Effector CD8-positive, alpha-beta T cell (primary cell): ENCODE results near the gene TGFBRAP1.

Experiments
- DNase-seq: peaks from one replicate; lab custom pipeline; 2025; lab: John Stamatoyannopoulos, UW
- total RNA-seq, 4 experiments: gene quantifications; one replicate each; lab custom pipeline; 2026; lab: John Stamatoyannopoulos, UW

The TGFBRAP1 gene, protein sequence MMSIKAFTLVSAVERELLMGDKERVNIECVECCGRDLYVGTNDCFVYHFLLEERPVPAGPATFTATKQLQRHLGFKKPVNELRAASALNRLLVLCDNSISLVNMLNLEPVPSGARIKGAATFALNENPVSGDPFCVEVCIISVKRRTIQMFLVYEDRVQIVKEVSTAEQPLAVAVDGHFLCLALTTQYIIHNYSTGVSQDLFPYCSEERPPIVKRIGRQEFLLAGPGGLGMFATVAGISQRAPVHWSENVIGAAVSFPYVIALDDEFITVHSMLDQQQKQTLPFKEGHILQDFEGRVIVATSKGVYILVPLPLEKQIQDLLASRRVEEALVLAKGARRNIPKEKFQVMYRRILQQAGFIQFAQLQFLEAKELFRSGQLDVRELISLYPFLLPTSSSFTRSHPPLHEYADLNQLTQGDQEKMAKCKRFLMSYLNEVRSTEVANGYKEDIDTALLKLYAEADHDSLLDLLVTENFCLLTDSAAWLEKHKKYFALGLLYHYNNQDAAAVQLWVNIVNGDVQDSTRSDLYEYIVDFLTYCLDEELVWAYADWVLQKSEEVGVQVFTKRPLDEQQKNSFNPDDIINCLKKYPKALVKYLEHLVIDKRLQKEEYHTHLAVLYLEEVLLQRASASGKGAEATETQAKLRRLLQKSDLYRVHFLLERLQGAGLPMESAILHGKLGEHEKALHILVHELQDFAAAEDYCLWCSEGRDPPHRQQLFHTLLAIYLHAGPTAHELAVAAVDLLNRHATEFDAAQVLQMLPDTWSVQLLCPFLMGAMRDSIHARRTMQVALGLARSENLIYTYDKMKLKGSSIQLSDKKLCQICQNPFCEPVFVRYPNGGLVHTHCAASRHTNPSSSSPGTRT
- 71.6 to 89.9 (median 78.8) reads per million in 4 experiments for total RNA-seq

DNA sequence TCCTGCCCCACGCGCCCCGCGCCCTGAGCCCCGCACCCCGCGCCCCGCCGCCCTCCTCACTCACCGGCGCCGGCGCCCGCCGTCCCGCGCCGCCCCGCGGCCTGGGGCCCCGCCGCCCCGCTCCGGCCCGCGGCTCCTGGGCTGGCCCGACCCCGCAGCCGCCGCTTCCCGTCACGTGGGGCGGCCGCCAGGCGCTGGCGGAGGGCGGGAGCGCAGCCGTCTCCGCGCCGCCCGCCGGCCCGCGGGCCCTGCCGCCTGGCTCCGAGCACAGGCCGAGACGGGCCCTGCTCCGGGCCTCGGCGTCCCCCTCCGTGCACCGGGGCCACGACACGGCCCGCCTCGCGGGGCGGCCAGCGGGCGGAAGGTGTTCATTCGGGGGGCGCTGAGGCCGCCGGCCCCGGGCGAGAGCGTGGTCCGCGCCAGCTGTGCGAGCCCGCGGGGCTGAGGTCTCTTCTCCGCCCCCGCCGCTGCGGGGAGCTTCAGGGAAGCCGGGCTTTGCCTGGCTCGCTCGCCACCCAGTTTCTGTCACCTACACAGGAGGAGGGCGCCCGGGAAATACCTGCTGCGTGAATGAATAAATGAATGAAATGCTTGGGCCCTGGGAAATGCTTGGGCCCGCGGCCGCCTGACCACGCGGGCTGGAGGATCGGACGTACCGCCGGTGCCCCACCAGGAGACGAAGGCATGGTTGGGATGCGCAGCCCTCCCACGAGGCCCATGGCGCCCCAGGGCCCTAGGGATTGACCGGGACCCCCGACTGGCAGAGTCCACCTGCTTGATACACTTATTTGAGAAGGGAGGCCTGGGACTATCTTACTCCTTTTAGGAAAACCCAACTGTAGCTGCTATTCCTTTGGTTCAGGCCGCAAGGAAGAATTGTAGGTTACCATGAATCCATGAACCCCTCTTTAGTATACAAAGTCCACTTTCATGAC is at the start of gene TGFBRAP1:
Gene TGFBRAP1, minus strand, starts transcription at position 175 of the 935 bp plus-strand sequence. CDS start 21,434 bp downstream, outside the sequence.
- DNase-seq = peak; percentile 20

DNA sequence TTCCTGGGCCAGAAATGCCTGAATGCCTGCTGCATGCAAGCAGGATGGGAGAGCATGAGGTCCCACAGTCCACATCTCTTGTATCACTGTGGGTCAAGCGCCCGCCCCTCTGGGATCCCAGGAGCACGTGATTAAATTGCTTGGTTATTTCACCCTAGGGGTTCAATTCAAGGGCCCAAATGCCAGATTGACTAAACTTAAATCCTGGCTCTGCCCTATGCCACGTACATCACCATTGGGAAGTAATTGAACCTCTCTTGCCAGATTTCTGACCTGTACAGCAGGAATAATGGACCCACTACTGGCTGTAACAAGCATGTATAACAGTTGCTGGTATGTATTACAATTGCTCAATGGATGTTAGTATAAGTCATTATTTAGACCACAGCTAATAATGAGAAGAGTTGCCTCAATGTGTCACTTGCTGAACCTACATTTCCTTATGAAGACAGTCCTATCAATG is 49.4 kb upstream of the TGFBRAP1 start:
- no peak for DNase-seq

DNA sequence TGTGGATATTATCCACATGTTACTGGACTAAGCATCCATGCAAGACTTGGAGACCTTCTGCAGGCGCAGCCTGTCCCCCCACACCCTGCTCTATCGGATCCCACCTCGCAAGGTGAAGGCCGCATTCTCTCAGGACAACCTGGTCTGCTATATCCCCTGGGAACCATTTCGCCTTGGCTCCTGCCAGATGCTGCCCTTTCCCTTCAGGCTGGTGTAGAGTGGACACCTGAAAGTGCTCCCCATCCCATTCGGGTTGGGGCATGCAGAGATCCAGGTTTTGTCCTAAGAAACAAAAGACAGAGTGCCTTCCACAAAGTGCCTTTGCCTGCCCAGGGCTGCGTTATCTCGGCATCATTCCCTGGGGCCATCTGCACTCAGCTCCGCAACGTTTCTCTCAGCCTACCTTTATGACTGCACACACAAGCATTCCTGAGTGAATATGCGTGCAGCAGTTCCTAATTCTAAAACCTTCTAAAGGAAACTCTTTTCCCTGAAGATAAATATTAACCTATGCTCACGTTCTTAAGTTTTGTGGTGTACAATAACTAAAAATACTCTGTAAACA is 48.8 kb upstream of the TGFBRAP1 start:
- DNase-seq = no peak

DNA sequence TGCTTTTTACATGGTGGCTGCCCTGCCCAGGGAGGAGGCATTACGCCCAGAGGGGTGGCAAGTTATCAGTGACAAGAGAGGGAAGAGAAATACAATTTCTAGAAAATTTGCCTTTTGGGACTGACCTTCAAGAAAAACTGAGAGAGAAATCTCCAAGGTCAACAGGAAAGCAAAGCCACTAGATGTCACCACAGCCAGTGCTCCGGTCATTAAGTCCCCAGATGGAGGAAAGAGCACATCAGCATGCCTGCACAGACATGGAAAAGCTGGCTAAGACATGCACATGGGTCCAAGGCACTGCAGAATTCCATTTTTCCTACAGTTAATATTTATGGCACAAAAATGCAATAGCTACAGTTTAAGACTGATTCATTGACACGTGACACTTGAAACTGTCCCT is 48.3 kb upstream of the TGFBRAP1 start:
- no peak for DNase-seq

DNA sequence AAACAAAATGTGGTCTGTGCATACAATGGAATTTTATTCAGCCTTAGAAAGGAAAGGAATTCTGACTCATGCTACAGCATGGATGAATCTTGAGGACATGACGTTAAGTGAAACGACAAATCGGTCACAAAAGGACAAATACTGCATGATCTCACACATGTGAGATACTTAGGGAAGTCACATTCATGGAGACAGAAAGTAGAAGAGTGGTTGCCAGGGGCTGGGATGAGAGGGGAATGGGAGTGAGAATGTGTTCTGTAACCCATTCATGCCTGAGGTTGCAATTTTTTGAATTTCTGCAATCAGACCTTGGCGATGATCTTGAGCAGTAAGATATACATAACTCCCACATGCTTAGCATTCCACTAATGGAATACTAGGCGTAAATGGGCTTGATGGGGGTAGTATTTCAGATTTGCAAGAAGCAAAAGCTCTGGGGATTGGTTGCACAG is 47.3 kb upstream of the TGFBRAP1 start:
- DNase-seq = no peak

DNA sequence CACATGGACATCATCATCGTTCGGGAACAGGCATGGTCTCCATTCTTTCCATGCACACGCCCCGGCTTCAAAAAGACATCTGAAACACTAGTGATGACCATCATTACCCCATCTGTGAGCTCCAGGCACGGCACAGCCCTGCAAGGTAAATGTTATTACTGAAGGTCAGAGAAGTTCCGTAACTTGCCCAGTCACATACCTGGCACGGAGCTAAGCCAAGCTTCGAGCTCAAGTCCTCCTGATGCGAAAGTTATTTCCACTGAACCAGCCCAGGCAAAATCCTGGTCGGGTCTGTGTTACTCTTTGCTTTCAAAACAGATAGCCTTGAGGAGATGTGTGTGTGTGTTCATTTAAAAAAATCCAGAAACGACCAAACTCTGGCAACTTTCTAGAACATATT is 46.5 kb upstream of the TGFBRAP1 start:
- DNase-seq = no peak

DNA sequence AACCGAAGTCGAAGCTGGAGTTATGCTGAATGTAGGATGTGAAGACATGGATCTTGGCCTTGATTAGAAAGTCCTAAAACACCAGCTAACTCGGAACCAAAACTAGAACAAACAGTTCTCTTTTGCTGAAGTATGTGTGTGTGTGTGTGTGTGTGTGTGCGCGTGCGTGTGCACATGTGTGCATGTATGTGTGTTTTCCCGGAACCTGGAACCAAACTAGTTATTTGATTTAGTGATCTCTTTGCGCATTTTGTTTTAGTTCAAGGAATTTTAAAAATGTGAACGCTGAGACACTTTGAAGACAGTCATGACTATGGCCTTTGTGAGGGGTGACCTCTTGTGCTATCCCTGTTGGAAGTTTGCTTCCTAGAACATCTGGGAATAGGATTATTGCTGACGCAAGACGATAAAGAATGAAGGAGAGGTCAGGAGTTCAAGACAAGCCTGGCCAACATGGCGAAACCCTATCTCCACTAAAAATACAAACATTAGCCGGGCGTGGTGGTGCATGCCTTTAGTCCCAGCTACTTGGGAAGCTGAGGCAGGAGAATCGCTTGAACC is 45.5 kb upstream of the TGFBRAP1 start:
- no peak for DNase-seq

DNA sequence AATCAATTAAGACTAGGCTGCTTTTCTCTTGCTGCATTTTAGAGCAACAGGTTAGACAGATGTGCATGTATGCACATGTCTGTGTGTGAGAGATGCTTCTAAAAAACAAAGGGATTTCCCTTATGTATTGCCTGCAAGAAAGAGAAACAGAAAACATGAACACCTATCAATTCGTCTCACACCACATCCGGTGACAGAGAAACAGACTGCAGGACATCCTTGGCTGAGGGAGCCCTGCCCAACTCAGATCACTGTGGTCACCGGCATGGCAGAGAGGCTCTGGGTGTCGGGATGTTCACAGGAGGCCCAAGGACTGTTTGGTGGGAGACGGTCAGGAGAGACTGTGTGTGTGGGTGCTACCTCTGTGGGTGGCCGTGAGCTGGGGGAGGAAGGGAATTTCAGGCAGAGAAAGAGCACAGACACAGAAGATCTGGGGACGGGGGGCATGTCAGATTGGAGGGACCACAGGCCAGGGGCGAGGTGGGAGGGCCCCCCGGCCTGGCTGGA is 44.4 kb upstream of the TGFBRAP1 start:
- DNase-seq = no peak

DNA sequence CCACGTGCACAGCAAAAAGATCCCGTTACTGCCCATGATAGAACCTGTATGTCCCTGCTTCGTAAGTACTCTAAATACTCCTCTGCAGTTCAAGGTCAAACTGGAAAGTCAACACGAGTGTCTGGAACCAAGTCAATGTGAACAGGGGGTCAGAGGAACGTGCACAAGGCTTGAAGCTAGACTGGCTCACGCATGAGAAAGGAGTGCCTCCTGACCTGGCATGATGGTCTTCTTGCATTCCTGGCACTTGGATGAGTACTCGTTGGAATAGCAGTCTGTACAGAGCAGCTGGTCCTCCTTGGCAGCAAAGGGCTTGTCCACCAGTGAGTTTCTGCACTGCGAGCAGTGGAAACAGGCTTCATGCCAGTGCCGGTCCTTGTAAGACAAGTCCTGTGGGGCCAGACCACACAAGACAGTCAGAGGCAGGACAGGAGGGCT is 43.8 kb upstream of the TGFBRAP1 start:
- DNase-seq = no peak

DNA sequence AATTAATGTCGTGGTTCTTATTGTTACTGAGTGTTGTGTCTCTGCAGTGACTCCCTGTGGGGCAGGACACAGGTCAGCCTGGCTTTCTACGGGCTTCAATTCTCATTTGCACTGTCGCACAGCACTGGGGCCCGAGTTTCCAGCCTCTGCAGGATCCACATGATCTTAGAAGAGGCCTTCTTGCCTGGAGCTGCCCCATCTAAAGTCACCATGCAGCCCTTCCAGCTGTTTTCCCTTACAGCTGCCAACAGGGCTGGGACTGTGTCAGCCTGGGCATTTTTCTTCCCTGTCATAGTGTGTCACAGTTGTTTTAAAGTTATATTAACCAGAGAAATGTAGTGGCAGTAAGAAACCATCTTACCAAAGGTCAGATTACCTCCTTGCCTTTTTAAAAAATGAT is 42.3 kb upstream of the TGFBRAP1 start:
- DNase-seq = no peak

DNA sequence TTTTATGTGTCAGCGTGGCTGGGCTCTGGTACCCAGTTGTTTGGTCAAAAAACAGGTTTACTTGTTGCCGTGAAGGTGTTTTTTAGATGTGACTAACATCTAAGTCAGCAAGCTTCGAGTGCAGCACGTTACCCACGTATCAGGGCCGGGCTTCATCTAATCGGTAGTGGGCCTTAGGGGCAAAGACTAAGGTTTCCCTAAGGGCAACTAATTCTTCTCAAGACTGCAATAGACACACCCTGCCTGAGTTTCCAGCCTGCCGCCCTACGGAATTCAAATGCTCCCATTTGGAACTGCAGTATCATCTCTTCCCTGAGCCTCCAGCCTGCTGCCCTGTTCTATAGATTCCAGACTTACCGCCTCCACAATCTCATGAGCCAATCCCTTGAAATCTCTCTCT is 41.6 kb upstream of the TGFBRAP1 start:
- no peak for DNase-seq

DNA sequence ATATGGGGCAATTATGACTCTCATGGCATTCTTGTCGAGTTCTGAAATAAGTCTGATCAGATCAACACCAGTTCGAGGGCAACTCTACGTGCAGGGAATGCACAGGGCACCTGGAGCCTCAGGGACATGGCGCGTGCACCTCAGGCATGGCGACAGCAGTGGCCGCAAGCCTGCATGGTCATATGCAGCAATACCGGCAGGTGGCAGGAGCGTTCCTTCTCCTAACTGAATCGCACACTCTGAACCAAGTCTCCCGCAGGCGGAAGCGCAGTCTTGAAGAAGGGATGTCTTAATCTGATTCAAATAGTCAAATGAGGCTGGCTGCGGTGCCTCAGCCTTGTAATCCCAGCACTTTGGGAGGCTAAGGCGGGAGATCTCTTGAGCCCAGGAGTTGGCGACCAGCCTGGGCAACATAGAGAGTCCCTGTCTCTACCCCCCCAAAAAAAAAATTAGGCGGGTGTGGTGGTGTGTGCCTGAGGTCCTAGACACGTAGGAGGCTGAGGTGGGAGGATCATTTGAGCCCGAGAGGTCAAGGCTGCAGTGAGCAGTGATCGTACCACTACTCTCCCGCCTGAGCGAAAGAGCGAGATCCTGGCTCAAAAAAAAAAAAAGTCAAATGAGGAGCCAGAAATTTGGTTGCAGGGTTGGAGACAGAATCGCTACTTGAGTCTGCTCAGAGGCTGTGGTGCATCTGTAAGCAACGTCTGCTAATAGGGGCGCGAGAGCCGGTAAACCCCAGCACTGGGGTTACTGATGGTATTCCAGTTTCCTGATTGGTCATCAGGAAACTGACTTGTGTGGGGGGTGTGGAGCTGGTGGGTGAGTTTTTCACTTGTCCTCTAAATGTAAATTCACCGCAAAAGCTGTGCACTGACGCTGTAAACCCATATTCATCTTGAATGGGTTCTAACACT is 40.5 kb upstream of the TGFBRAP1 start:
- DNase-seq = peak; percentile 72

DNA sequence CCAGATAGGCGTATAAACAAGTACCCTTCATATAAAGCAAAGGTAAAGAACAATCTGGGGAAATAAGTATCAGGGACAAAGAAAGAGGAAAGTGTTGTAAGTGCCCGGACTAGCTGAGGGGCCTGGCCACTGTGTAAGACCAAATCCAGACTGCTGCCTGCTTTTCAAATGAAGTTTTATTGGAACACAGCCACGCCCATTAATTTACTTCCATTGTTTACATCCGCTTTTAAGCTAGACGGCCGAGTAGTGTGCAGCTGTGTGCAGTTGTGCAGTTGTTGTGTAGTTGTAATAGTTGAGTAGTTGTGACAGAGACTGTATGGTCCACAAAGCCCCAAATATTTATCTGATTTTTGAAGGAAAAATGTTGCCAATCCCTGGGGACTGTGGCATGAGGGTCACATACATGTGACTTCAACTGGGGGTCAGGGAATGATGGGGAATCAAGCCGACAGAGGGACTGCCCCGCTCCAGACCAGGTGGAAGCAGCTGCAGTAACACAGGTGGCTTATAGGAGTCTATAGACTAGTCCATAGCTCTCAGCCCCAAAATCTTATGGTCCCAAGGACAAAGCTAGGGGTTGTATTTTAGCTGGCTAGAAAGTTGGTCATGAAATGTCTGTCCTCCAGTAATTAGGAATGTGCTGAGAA is 39.3 kb upstream of the TGFBRAP1 start:
- no peak for DNase-seq

DNA sequence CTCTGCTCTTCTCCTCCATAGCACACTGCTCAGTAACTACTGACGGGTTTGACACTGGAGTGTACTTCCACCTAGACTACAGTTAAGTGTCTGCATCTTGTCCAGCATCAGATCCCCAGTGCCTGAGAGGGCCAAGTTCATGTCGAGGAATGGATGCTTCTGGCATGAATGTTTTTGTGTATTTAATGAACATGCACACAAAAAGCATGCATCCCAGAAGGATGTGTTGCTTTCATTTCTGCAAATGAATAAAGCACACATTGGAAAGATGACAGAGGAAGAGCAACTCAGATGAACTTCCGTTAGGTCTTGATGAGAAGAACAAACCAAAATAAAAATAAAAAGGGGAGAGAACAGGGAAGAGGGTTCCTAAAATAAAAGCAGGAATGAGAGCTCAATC is 35.7 kb upstream of the TGFBRAP1 start:
- no peak for DNase-seq

DNA sequence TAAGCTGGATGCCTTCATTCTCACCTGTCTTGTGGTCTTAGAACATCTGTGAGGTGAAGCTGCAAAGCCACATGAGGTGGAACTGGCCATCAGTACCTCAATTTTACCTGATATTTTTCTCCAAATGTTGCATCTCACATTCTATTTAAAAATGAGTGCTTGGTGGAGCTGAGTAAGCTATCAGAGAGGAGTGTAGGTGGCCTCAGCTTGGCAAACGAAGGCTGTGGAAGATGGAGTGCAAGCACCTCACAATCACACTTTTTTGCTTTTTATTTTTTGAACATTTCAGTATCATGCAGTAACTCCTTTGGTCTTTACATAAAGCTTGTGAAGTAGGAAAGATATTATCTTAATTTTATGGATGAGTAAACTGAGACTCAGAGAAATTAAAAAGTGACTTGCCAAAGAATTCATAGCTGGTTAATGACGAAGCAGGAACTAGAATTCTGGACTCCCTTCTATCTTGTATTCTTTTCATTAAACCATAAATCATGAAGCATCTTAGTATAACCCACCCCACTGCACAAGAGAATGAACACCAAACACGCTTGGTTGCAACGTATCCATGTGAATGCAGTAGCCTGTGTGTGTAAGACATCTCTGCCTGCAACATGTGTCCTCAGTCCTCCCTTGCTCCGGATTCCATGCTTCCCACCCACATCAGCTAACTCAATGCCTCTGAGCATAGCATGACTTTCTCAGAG is 35.1 kb upstream of the TGFBRAP1 start:
- DNase-seq = no peak

DNA sequence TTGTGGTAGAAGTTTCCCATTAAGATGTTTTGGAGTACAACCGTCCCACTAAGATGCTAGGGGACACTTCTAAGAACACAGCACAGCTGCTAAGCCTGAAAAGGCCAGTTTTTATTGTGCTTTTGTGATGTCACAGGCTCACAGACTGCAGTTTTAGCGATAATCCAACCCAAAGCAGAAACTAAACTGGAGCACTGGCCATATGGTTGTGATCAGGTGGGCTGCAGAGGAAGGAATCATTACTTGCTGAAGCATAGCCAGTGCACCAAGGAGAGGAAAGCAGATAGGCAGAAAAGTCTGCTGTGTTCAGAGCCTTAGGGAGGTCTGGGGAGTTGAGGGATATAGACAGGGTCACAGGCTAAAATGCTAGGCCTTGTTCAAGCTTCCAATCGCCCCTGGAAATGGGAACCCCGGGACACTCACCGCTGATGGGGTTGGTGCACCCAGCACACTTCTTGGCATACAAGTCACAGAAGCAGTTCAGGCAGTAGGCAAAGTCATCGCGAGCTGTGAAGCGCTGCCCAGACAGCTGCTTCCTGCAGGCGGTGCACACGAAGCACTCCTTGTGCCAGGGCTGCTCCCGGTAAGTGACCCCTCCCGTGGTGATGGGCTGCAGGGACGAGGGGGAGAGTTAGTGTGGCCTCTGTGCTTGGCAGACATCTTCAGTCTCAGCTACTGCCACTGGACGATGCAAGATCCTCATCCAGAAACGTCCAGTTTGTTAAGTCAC is 33.5 kb upstream of the TGFBRAP1 start:
- no peak for DNase-seq

DNA sequence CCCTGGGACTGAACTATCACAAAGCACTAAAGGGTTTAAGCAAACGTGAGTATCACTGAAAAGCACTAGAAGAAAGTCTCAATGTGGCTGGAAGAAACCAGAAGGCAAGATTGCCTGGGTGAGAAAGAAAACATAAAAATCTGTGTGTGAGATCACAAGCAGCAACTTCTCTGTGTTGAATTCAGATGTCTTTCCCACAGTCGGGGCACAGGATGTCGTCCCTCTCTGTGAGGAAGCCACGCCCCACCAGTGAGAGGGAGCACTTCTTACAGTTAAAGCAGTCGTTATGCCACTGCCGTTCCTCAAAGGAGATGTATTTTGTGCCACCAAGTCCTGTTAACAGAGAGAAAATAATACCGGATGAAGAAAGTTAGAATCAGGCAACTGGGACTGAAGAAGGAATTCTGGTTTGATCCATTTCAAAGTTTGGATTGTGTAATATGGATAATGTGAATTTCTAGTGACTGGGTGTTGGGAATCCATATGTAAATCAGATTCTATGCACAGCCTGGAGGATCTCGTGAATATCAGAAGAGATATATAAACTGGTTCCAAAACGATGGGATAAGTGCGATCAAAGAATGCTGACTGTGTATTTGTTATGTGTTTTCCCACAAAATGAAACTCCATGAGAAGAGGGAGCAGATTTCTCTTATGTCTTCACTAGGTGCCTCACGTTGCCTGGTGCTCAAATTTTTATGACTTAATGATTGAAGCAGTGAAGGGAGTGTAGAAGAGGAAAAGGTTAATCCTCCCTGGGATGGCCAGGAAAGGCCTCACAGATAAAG is 31.8 kb upstream of the TGFBRAP1 start:
- DNase-seq = peak; percentile 14
